RWPE2 (cell line): ENCODE data around the gene GGTLC2.

Experiments
- ATAC-seq: fragments of 200-7000 bp; cut with Tn5 transposase; 3 replicates; pipeline ENCODE4 v1.9.1; 2021; ENCODE audit warnings: low read depth
- DNase-seq: peaks from one replicate; pipeline ENCODE4 v3.0.0-alpha.2; 2020; ENCODE audit warnings: low spot score
- H3K27ac ChIP-seq: fragments of 450-650 bp; 2 replicates; pipeline ENCODE4 v1.5.1; 2017; ENCODE audit warnings: mild to moderate bottlenecking; ENCODE audit not compliant: poor library complexity, severe bottlenecking
- H3K27me3 ChIP-seq: fragments of 250-450 bp; sonication (Bioruptor Pico); 2 replicates; pipeline ENCODE4 v1.5.1; 2021; ENCODE audit warnings: mild to moderate bottlenecking, moderate library complexity; ENCODE audit not compliant: insufficient read depth, poor library complexity, severe bottlenecking
- H3K36me3 ChIP-seq: fragments of 250-450 bp; sonication (Bioruptor Pico); 2 replicates; pipeline ENCODE4 v1.5.1; 2020; ENCODE audit warnings: low read depth, mild to moderate bottlenecking, moderate library complexity
- H3K4me1 ChIP-seq: fragments of 250-450 bp; sonication (Bioruptor Pico); 2 replicates; pipeline ENCODE4 v1.5.1; 2021; ENCODE audit warnings: mild to moderate bottlenecking, moderate library complexity; ENCODE audit not compliant: insufficient read depth, poor library complexity, severe bottlenecking
- H3K4me3 ChIP-seq: fragments of 250-450 bp; sonication (Bioruptor Pico); 2 replicates; pipeline ENCODE4 v1.5.1; 2021; ENCODE audit warnings: mild to moderate bottlenecking, moderate library complexity; ENCODE audit not compliant: severe bottlenecking
- H3K9me3 ChIP-seq: fragments of 250-450 bp; sonication (Bioruptor Pico); 2 replicates; pipeline ENCODE4 v1.5.1; 2021; ENCODE audit warnings: mild to moderate bottlenecking, moderate library complexity; ENCODE audit not compliant: severe bottlenecking
- CTCF ChIP-seq: fragments of 450-650 bp; IDR thresholded peaks from one replicate; pipeline ENCODE4 v1.5.1; 2017; ENCODE audit warnings: mild to moderate bottlenecking, moderate library complexity; ENCODE audit not compliant: poor library complexity, severe bottlenecking

GGTLC2 gene

GRCh38 chr22:22612516-22612915 lies 31.9 kb upstream of the GGTLC2 start:
- Histone ChIP-seq H3K27me3 (peaks cover 10% of the 10 kb centered on the region), H3K27ac (no peak overlapping the region), H3K9me3 (peaks cover 12% of the 10 kb centered on the region), H3K4me3 (no peak overlapping the region), H3K36me3 (no peaks in the 10 kb centered on the region), H3K4me1 (no peaks in the 10 kb centered on the region)
- no peak for ATAC-seq
- no peak for TF ChIP-seq CTCF
- DNase-seq: no peak

GRCh38 chr22:22614065-22614464 lies 30.3 kb upstream of the GGTLC2 start:
- Histone ChIP-seq H3K36me3 (no peaks in the 10 kb centered on the region), H3K27me3 (peaks cover 10% of the 10 kb centered on the region), H3K27ac (no peak overlapping the region), H3K4me3 (no peak overlapping the region), H3K4me1 (no peaks in the 10 kb centered on the region), H3K9me3 (peaks cover 13% of the 10 kb centered on the region)
- ATAC-seq (no peak), DNase-seq (no peak)
- no peak for TF ChIP-seq CTCF

GRCh38 chr22:22616636-22617035 lies 27.8 kb upstream of the GGTLC2 start:
- Histone ChIP-seq H3K36me3 (no peaks in the 10 kb centered on the region), H3K4me1 (no peaks in the 10 kb centered on the region), H3K27me3 (peaks cover 3% of the 10 kb centered on the region), H3K9me3 (peaks cover 11% of the 10 kb centered on the region), H3K4me3 (no peak overlapping the region), H3K27ac (no peak overlapping the region)
- no peak for TF ChIP-seq CTCF
- no peak for DNase-seq
- peak; percentile 42; the same call in 2 of the 3 replicates for ATAC-seq

- no peak for ATAC-seq
- H3K27me3 ChIP-seq: peaks cover 3% of the 10 kb centered on the region
Measured at GRCh38 chr22:22618448-22618847, 26.0 kb upstream of the GGTLC2 start.

More at GRCh38 chr22:22618448-22618847, 26.0 kb upstream of the GGTLC2 start:
- DNase-seq: no peak
- no peaks in the 10 kb centered on the region for H3K4me1 ChIP-seq
- H3K27ac ChIP-seq: no peak overlapping the region
- peaks cover 5% of the 10 kb centered on the region for H3K9me3 ChIP-seq
- no peak for TF ChIP-seq CTCF
- H3K36me3 ChIP-seq: no peaks in the 10 kb centered on the region
- H3K4me3 ChIP-seq: no peak overlapping the region
